Liver (tissue), 9 donors: ENCODE results near the gene WDR37. TPM values are rescaled to one million over a fixed set of nuclear protein-coding genes. Genes with fewer than 3 reads are reported as not detected.

ENCODE experiments used
- DNase-seq: peaks from one replicate; pipeline ENCODE4 v3.0.0-alpha.2; 2017; ENCODE audit warnings: low spot score
- H3K27ac ChIP-seq, 2 donors: one replicate each; pipeline ENCODE4 v1.7.0; 2013; ENCODE audit warnings: inconsistent platforms in 2 of 2, low read length in 2 of 2, control low read depth in 1 of 2, low read depth in 1 of 2, mild to moderate bottlenecking in 1 of 2
- H3K27me3 ChIP-seq, 4 donors: one replicate each; pipeline versions ENCODE4 v1.6.1 to v1.7.0; 2013; ENCODE audit warnings: low read length in 3 of 4, inconsistent platforms in 1 of 4, mild to moderate bottlenecking in 1 of 4, moderate library complexity in 1 of 4; ENCODE audit not compliant: control insufficient read depth in 4 of 4, insufficient read depth in 4 of 4
- H3K36me3 ChIP-seq, 4 donors: one replicate each; pipeline versions ENCODE4 v1.6.1 to v1.7.0; 2013; ENCODE audit warnings: low read length in 3 of 4, mild to moderate bottlenecking in 3 of 4, low read depth in 1 of 4, moderate library complexity in 1 of 4; ENCODE audit not compliant: control insufficient read depth in 4 of 4, insufficient read depth in 3 of 4
- H3K4me1 ChIP-seq, 4 donors: one replicate each; pipeline versions ENCODE4 v1.6.1 to v1.7.0; 2013; ENCODE audit warnings: low read length in 3 of 4, mild to moderate bottlenecking in 3 of 4, moderate library complexity in 1 of 4; ENCODE audit not compliant: control insufficient read depth in 4 of 4, insufficient read depth in 4 of 4
- H3K4me3 ChIP-seq, 3 donors: one replicate each; pipeline versions ENCODE4 v1.6.1 to v1.7.0; 2013; ENCODE audit warnings: low read length in 3 of 3, control low read depth in 1 of 3, low read depth in 1 of 3, mild to moderate bottlenecking in 1 of 3
- H3K9ac ChIP-seq, 2 donors: one replicate each; pipeline ENCODE4 v1.7.0; 2013; ENCODE audit warnings: low read length in 2 of 2, mild to moderate bottlenecking in 2 of 2, moderate library complexity in 2 of 2, control low read depth in 1 of 2, low read depth in 1 of 2
- H3K9me3 ChIP-seq, 4 donors: one replicate each; pipeline versions ENCODE4 v1.6.1 to v1.7.0; 2013; ENCODE audit warnings: low read length in 3 of 4; ENCODE audit not compliant: control insufficient read depth in 4 of 4
- ATF3 ChIP-seq: IDR thresholded peaks from 2 replicates; pipeline ENCODE4 v1.6.1; 2016; ENCODE audit warnings: antibody characterized with exemption
- CTCF ChIP-seq: fragments of 150-350 bp; IDR thresholded peaks from 2 replicates; pipeline ENCODE4 v1.5.1; 2017; ENCODE audit warnings: improper control_type of control experiment, low read depth, low read length; ENCODE audit not compliant: missing input control
- EGR1 ChIP-seq, 2 donors: IDR thresholded peaks; 2 replicates each; pipeline ENCODE4 v1.6.1; 2016 to 2018; ENCODE audit warnings: antibody characterized with exemption in 2 of 2, low read depth in 2 of 2
- FOXA1 ChIP-seq: IDR thresholded peaks from 2 replicates; pipeline ENCODE4 v1.6.1; 2016; ENCODE audit warnings: antibody characterized with exemption
- GABPA ChIP-seq, 2 donors: IDR thresholded peaks in 1 of 2; conservative IDR thresholded peaks in 1 of 2; 2 replicates each; pipeline ENCODE4 v1.6.1; 2016; ENCODE audit warnings: antibody characterized with exemption in 2 of 2, mild to moderate bottlenecking in 1 of 2, moderate library complexity in 1 of 2
- HNF4A ChIP-seq, 2 donors: conservative IDR thresholded peaks; 2 replicates each; pipeline ENCODE4 v1.6.1; 2016; ENCODE audit warnings: antibody characterized with exemption in 2 of 2, mild to moderate bottlenecking in 2 of 2
- HNF4G ChIP-seq: IDR thresholded peaks from 2 replicates; pipeline ENCODE4 v1.6.1; 2016; ENCODE audit warnings: antibody characterized with exemption
- JUND ChIP-seq, 2 donors: IDR thresholded peaks; 2 replicates each; pipeline ENCODE4 v1.6.1; 2016; ENCODE audit warnings: antibody characterized with exemption in 2 of 2
- MAX ChIP-seq: IDR thresholded peaks from 2 replicates; pipeline ENCODE4 v1.6.1; 2016; ENCODE audit warnings: antibody characterized with exemption
- NR2F2 ChIP-seq: IDR thresholded peaks from 2 replicates; pipeline ENCODE4 v1.6.1; 2016; ENCODE audit warnings: antibody characterized with exemption
- RAD21 ChIP-seq, 2 donors: IDR thresholded peaks; 2 replicates each; pipeline ENCODE4 v1.6.1; 2016; ENCODE audit warnings: antibody characterized with exemption in 2 of 2, mild to moderate bottlenecking in 2 of 2
- REST ChIP-seq: IDR thresholded peaks from 2 replicates; pipeline ENCODE4 v1.6.1; 2016; ENCODE audit warnings: antibody characterized with exemption, mild to moderate bottlenecking
- RXRA ChIP-seq, 2 donors: IDR thresholded peaks; 2 replicates each; pipeline ENCODE4 v1.6.1; 2017 to 2018; ENCODE audit warnings: antibody characterized with exemption in 2 of 2, mild to moderate bottlenecking in 1 of 2
- SP1 ChIP-seq: IDR thresholded peaks from 2 replicates; pipeline ENCODE4 v1.6.1; 2018; ENCODE audit warnings: antibody characterized with exemption, mild to moderate bottlenecking
- TAF1 ChIP-seq: conservative IDR thresholded peaks from 2 replicates; pipeline ENCODE4 v1.6.1; 2016; ENCODE audit warnings: antibody characterized with exemption, mild to moderate bottlenecking
- YY1 ChIP-seq: IDR thresholded peaks from 2 replicates; pipeline ENCODE4 v1.6.1; 2016; ENCODE audit warnings: antibody characterized with exemption, mild to moderate bottlenecking
- ZBTB33 ChIP-seq: IDR thresholded peaks from 2 replicates; pipeline ENCODE4 v1.6.1; 2016; ENCODE audit warnings: antibody characterized with exemption
- WGBS: extraction: QIAGEN DNeasy Blood & Tissue Kit; methylation state at CpG from one replicate; pipeline ENCODE4 v1.1.7; 2013; 5-methylcytosine and 5-hydroxymethylcytosine counted together
- polyA plus RNA-seq, 2 donors: library from polyadenylated mRNA; stranded (reverse) in 1 of 2; unstranded in 1 of 2; fragments of 200-250 nt in 1 of 2; fragments of >200 nt in 1 of 2; fragmentation: Nextera tagmentation in 1 of 2; extraction: Ambion mirVana in 1 of 2; gene quantifications; one replicate each; pipeline versions ENCODE4 v1.2.1 to v1.2.3, GENCODE V29; 2013 to 2015
- total RNA-seq, 2 donors: library from RNA; depleted of rRNA; stranded (reverse); fragments of >200 nt; gene quantifications; one replicate each; pipeline ENCODE4 v1.2.3, GENCODE V29; 2014
- donor health status: healthy.
- donor health status: healthy.
- donor health status: healthy.
- donor health status: healthy.
- donor health status: healthy.

Gene WDR37
- total and polyA plus RNA-seq, 4 donors, result 3.6 to 12.1 (median 5.6) TPM

GRCh38 chr10:1086787-1087186 is 30.6 kb downstream of the WDR37 start:
- WGBS, result 84% methylated on average over 13 of the region's 13 CpGs
- H3K27ac ChIP-seq, result no peak overlapping the region
- H3K9ac ChIP-seq, result no peak overlapping the region
- no peaks in the 10 kb centered on the region for H3K9me3 ChIP-seq
- H3K36me3 ChIP-seq, result peaks cover 19 to 80% (median 67%) of the 10 kb centered on the region in 4 donors
- DNase-seq, result no peak
- H3K4me1 ChIP-seq, result no peaks in the 10 kb centered on the region
- no peak for TF ChIP-seq HNF4G
- no peak for TF ChIP-seq FOXA1
- no peak for TF ChIP-seq MAX
- no peak for TF ChIP-seq HNF4A (conservative IDR thresholded peaks at IDR 0.05)
- no peak for TF ChIP-seq RAD21 (IDR thresholded peaks at IDR 0.05)
- no peak for TF ChIP-seq ATF3
- no peak for TF ChIP-seq YY1
- no peak for TF ChIP-seq ZBTB33
- no peak for TF ChIP-seq REST
- no peak for TF ChIP-seq RXRA (IDR thresholded peaks at IDR 0.05)
- no peak for TF ChIP-seq JUND (IDR thresholded peaks at IDR 0.05)
- no peak for TF ChIP-seq CTCF
- TF ChIP-seq EGR1 (IDR thresholded peaks at IDR 0.05; ENCODE audit: low read depth in 2 of 2), result no peak
- TF ChIP-seq TAF1, result no peak
- TF ChIP-seq NR2F2, result no peak
- no peak for TF ChIP-seq GABPA (IDR thresholded peaks at IDR 0.05 in 1 of 2, conservative IDR thresholded peaks at IDR 0.05 in 1 of 2)
- no peak for TF ChIP-seq SP1
- no peaks in the 10 kb centered on the region for H3K27me3 ChIP-seq
- H3K4me3 ChIP-seq, result no peak overlapping the region
